ENCODE data around the gene FXYD1.

The FXYD1 gene

DNA sequence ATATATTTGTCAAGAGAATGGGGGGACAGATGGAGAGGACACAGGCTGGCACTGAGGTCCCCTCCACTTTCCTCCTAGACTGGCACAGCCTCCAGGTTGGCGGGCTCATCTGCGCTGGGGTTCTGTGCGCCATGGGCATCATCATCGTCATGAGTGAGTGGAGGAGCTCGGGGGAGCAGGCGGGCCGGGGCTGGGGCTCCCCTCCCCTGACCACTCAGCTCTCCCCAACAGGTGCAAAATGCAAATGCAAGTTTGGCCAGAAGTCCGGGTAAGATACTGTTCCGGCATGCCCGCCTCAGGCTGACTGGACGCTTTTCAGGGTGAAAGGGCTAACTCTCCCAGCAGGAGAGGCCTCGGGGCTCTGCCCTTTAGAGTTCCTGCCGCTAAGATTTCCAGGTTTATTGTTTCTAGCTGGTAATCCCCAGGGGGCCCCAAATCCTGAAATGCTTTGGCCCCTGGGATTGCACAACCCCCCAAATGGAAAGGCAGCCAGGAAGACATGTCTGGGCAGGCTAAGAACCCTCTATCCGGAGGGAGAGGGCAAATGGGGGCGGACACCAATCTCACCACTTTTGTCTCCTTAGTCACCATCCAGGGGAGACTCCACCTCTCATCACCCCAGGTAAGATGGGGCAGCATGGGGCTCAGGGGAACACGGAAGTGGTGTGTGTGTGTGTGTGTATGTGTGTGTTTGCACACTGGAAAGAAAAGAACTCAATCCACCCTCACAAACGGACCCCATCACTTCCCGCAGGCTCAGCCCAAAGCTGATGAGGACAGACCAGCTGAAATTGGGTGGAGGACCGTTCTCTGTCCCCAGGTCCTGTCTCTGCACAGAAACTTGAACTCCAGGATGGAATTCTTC lies 15.7 kb upstream of the FXYD1 start:
- H3K9me3 ChIP-seq, result no peaks in the 10 kb centered on the region
- no peak for DNase-seq
- H3K27me3 ChIP-seq, result no peaks in the 10 kb centered on the region
- H3K4me1 ChIP-seq, result 0 out of 2 replicates have a peak, but pooled peaks cover 3% of the 10 kb centered on the region
- H3K36me3 ChIP-seq, result no peaks in the 10 kb centered on the region
- TF ChIP-seq, protein P1, sequence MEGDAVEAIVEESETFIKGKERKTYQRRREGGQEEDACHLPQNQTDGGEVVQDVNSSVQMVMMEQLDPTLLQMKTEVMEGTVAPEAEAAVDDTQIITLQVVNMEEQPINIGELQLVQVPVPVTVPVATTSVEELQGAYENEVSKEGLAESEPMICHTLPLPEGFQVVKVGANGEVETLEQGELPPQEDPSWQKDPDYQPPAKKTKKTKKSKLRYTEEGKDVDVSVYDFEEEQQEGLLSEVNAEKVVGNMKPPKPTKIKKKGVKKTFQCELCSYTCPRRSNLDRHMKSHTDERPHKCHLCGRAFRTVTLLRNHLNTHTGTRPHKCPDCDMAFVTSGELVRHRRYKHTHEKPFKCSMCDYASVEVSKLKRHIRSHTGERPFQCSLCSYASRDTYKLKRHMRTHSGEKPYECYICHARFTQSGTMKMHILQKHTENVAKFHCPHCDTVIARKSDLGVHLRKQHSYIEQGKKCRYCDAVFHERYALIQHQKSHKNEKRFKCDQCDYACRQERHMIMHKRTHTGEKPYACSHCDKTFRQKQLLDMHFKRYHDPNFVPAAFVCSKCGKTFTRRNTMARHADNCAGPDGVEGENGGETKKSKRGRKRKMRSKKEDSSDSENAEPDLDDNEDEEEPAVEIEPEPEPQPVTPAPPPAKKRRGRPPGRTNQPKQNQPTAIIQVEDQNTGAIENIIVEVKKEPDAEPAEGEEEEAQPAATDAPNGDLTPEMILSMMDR (IDR thresholded peaks at IDR 0.05; ENCODE audit: low read depth, low read length), result no peak
- H3K4me3 ChIP-seq (ENCODE audit: low read depth, low read length), result no peak overlapping the region

DNA sequence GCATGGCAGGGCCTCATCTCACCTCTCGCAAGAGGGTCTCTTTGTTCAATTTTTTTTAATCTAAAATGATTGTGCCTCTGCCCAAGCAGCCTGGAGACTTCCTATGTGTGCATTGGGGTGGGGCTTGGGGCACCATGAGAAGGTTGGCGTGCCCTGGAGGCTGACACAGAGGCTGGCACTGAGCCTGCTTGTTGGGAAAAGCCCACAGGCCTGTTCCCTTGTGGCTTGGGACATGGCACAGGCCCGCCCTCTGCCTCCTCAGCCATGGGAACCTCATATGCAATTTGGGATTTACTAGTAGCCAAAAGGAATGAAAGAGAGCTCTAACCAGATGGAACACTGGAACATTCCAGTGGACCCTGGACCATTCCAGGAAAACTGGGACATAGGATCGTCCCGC lies 15.1 kb upstream of the FXYD1 start:
- Histone ChIP-seq H3K4me3 (ENCODE audit: low read depth, low read length) (no peak overlapping the region), H3K36me3 (no peaks in the 10 kb centered on the region), H3K9me3 (no peaks in the 10 kb centered on the region), H3K27me3 (no peaks in the 10 kb centered on the region), H3K4me1 (0 out of 2 replicates have a peak, but pooled peaks cover 3% of the 10 kb centered on the region)
- TF ChIP-seq, protein P1 (IDR thresholded peaks at IDR 0.05; ENCODE audit: low read depth, low read length), result no peak
- no peak for DNase-seq

DNA sequence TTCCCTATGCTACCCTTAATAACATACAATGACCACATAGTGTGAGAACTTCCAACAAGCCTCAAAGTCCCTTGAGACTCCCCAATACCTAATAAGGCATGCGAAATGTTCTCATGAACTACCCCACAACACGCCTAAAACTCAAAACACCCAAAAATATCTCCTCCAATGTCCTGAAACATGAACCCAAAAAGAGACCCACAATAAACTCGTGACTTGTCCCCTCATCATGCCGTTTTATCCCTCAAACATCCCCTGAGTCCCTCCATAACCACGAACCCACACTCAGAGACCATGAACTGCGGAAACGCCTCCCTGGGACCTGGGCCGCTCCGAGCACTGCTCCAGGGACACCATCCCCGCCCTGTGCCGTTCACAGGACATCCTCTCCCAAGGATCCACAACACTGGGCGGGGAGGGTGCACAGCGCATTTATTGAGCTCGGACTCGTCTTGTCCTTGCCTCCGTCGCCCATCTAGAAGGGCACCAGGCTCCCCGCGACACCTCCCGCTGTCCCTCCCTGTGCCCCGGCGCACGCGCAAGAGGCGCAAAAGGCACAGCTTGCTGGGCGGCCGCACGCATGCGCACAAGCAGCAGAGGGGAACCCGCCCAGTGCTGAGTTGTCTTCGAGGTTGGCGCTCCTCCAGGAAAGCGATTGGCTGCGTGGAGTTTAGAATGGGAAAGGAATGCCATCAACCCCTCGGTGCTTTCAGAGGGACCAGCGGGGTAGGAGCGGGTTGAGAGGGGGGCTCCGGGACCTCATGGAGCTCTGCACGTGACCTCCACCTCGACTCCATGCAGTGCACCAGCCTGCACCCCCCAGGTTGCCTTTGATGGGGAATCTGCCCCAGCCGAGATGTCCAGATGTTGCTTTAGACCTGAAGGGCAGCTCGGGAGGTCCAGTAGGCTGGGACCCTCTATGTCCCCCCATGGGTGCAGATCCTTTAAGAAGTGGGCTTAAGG lies 14.2 kb upstream of the FXYD1 start:
- TF ChIP-seq, protein P1 (IDR thresholded peaks at IDR 0.05; ENCODE audit: low read depth, low read length), result no peak
- H3K36me3 ChIP-seq, result no peaks in the 10 kb centered on the region
- peak overlapping the region; percentile 66 for H3K4me3 ChIP-seq (ENCODE audit: low read depth, low read length)
- no peaks in the 10 kb centered on the region for H3K9me3 ChIP-seq
- no peaks in the 10 kb centered on the region for H3K27me3 ChIP-seq
- 0 out of 2 replicates have a peak, but pooled peaks cover 3% of the 10 kb centered on the region for H3K4me1 ChIP-seq
- peak; percentile 94 for DNase-seq

DNA sequence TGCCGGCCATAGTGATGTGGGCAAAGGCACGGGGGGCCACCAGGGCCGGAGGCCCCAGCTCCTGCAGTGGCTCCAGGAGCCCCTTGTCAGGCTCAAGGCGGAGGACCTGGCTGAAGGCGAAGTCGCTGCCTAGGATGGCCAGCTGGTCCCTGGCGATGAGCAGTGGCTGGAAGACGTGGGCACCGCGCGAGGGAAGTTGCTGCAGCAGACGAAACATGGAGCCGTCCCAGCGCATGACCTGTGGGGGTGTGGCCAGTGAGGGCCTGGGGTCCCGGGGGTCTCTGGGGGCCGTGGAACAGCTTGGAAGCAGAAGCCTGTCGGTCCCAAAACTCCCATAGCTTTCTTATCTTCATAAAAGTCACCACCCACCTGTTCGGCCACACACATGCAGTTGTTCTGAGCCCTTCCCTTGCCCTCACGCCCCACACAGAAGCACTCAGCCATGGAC lies 13.3 kb upstream of the FXYD1 start:
- TF ChIP-seq, protein P1 (IDR thresholded peaks at IDR 0.05; ENCODE audit: low read depth, low read length), result no peak
- DNase-seq, result no peak
- Histone ChIP-seq H3K4me1 (0 out of 2 replicates have a peak, but pooled peaks cover 3% of the 10 kb centered on the region), H3K4me3 (ENCODE audit: low read depth, low read length) (no peak overlapping the region), H3K36me3 (no peaks in the 10 kb centered on the region), H3K27me3 (no peaks in the 10 kb centered on the region), H3K9me3 (no peaks in the 10 kb centered on the region)

DNA sequence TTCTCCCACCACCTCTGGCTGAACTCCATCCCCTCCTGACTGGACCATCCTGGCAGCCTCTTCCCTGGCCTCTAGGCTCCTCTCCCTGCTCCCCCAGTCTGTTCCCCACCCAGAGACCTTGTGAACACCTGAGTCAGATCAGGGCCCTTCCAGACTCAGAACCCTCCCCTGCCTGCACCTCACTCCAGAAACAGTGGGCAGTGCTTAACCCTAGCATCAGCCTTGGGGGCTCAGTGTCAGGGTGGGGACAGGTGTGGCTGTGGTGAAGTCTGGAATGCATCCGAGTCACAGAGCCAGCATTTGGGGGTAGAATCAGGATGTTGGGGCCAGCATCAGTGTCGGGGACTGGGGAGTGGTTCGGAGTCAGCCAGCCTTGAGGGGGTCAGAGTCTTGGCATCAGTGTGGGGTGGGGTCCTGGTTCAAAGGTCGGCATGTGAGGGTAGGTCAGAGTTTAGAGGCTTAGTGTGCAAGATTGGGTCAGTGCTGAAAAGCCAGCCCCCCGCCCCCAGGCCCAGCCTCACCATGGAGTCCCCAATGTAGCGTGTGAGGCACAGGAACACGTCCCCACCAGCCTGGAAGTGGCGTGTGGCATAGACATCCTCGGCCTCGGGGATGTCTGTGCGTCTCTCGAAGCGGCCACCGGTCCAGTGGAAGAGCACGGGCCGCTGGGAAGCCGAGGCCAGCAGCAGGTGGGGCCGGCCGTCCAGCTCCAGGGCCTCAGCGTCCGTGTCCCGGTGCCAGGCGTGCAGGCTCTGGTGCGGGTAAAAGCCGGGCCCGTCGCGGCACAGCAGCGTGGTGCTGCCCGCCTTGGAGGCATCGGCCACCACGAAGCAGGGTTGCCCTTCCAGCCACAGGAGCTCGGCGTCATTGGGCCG lies 12.6 kb upstream of the FXYD1 start:
- H3K27me3 ChIP-seq, result no peaks in the 10 kb centered on the region
- DNase-seq, result no peak
- H3K4me1 ChIP-seq, result 0 out of 2 replicates have a peak, but pooled peaks cover 3% of the 10 kb centered on the region
- no peaks in the 10 kb centered on the region for H3K9me3 ChIP-seq
- TF ChIP-seq, protein P1 (IDR thresholded peaks at IDR 0.05; ENCODE audit: low read depth, low read length), result no peak
- no peak overlapping the region for H3K4me3 ChIP-seq (ENCODE audit: low read depth, low read length)
- no peaks in the 10 kb centered on the region for H3K36me3 ChIP-seq

Measured in BE2C (cell line).